Panc1 (cell line): Measurements from ENCODE around the gene RALGPS1. TPM values are rescaled to one million over a fixed set of nuclear protein-coding genes. Genes with fewer than 3 reads are reported as not detected.

ENCODE experiments used
- ATAC-seq: fragments of 200-7000 bp; cut with Tn5 transposase; 2 replicates; pipeline ENCODE4 v1.9.1; 2020; ENCODE audit warnings: mild to moderate bottlenecking, moderate library complexity
- BruUV-seq: library from RNA; stranded (reverse); fragments of 400-500 nt; replicated peaks from 2 replicates; lab custom pipeline; 2021; lab: Mats Ljungman, UMichigan
- CTCF ChIA-PET: fragments of 300-600 bp; sonication (Branson Sonifier 250); formaldehyde crosslinking; loops from one replicate; lab custom pipeline; 2022; ENCODE audit warnings: antibody characterized with exemption; lab: Charles Lee
- POLR2A ChIA-PET: fragments of 300-600 bp; sonication (Branson Sonifier 250); formaldehyde crosslinking; loops from one replicate; lab custom pipeline; 2022; ENCODE audit warnings: antibody characterized with exemption; lab: Charles Lee
- DNase-seq: peaks from one replicate; pipeline ENCODE4 v3.0.0-alpha.2; 2010; ENCODE audit warnings: low read depth, low spot score
- H3K27ac ChIP-seq: 2 replicates; pipeline ENCODE4 v1.5.1; 2011; ENCODE audit warnings: mild to moderate bottlenecking, low read length, inconsistent platforms
- H3K27me3 ChIP-seq: fragments of 200-500 bp; sonication (Bioruptor generic); 2 replicates; pipeline ENCODE4 v1.6.0; 2014; ENCODE audit warnings: low read length, inconsistent platforms; ENCODE audit not compliant: control insufficient read depth, insufficient read depth
- H3K36me3 ChIP-seq: fragments of 200-500 bp; sonication (Bioruptor generic); 2 replicates; pipeline ENCODE4 v1.5.1; 2014; ENCODE audit warnings: inconsistent platforms, mild to moderate bottlenecking, low read length, moderate library complexity; ENCODE audit not compliant: control insufficient read depth, insufficient read depth
- H3K4me1 ChIP-seq: 2 replicates; pipeline ENCODE4 v1.5.1; 2011; ENCODE audit warnings: inconsistent platforms, mild to moderate bottlenecking, low read length, moderate library complexity; ENCODE audit not compliant: control insufficient read depth, insufficient read depth
- H3K4me3 ChIP-seq, 2 experiments: 2 replicates each; pipeline ENCODE4 v1.5.1; 2011 to 2012; ENCODE audit warnings: low read depth in 2 of 2, low read length in 2 of 2, mild to moderate bottlenecking in 2 of 2, inconsistent platforms in 1 of 2, moderate library complexity in 1 of 2
- H3K9me3 ChIP-seq: fragments of 200-500 bp; sonication (Bioruptor generic); 2 replicates; pipeline ENCODE4 v1.5.1; 2014; ENCODE audit warnings: low read depth, mild to moderate bottlenecking, inconsistent platforms, low read length, moderate library complexity; ENCODE audit not compliant: control insufficient read depth, insufficient read depth
- POLR2AphosphoS5 ChIP-seq: IDR thresholded peaks from 2 replicates; pipeline ENCODE4 v1.6.1; 2012; ENCODE audit warnings: mild to moderate bottlenecking, low read depth, low read length, moderate library complexity
- SIN3A ChIP-seq: IDR thresholded peaks from 2 replicates; pipeline ENCODE4 v1.6.1; 2012; ENCODE audit warnings: low read depth, mild to moderate bottlenecking, low read length, moderate library complexity, borderline replicate concordance; ENCODE audit not compliant: insufficient read depth
- TCF7L2 ChIP-seq: IDR thresholded peaks from 2 replicates; pipeline ENCODE4 v1.6.1; 2011; ENCODE audit warnings: mild to moderate bottlenecking, low read depth, low read length, inconsistent platforms
- in situ Hi-C: cut with HindIII; loops from 2 replicates; pipeline ENCODE4 v1.10.0; 2016; ENCODE audit warnings: low sequenced_read_pairs, low pct_unique_long_range_greater_than_20kb
- intact Hi-C: fragments of 100-400 bp; cut with micrococcal nuclease; formaldehyde crosslinking; loops from one replicate; pipeline ENCODE4 v1.10.0; 2022; ENCODE audit not compliant: unreplicated experiment
- total RNA-seq: library from RNA; stranded (reverse); gene quantifications from one replicate; pipeline ENCODE4 v1.2.1, GENCODE V29; 2021; ENCODE audit not compliant: unreplicated experiment
- TF ChIP-seq, protein P1 (sequence below), 2 experiments: IDR thresholded peaks; 2 replicates each; pipeline ENCODE4 v1.6.1; 2011 to 2012; ENCODE audit warnings: low read depth in 2 of 2, control low read depth in 1 of 2, low read length in 1 of 2, mild to moderate bottlenecking in 1 of 2, moderate library complexity in 1 of 2; ENCODE audit not compliant: insufficient read depth in 1 of 2
- TF ChIP-seq, protein P2 (sequence below): fragments of 450-650 bp; IDR thresholded peaks from 2 replicates; pipeline ENCODE4 v1.5.1; 2017; ENCODE audit warnings: mild to moderate bottlenecking

The RALGPS1 gene
- total RNA-seq, 1 experiment from 2014 or later = 7.2 TPM

DNA sequence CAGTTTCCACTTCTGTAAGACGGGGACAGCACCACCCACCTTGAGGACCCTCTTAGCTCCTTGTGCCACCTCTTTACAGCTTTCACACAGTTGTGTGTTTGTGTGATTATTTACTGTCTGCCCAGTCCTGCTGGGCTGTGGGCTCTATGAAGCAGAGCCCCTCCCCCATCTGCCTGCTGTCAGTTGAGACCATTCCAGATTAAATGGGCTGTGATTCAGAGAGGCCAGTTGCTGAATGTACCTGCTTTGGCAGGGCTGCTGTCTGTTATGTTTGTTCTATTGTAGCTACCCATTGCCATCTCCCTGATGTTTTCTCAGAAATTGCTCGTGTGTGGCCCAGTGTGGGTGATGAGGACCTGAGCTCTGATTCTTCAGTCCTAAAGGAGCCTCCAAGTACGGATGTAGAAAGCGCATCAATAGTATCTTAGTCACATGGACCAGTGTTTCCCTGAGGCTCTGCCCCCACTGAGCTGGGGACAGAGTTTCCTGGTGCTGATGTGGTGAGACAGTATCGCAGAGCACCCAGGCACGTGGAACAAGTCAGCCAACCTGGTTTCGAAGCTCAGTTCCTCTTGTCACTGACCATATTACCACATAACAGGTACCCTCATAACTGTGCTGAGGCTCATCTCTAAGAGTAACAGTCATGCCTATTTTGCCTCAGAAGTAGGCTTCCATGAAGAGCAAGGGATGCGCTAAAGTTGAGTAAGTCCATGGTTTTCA is 204.2 kb downstream of the RALGPS1 start:
- no peak for DNase-seq
- intact Hi-C loops = no loop called here
- no peaks in the 10 kb centered on the region for H3K9me3 ChIP-seq
- no peaks in the 10 kb centered on the region for H3K36me3 ChIP-seq
- BruUV-seq = no TSS peak
- no peaks in the 10 kb centered on the region for H3K27me3 ChIP-seq
- H3K27ac ChIP-seq = no peak overlapping the region
- no peak for ATAC-seq
- ChIA-PET POLR2A (no interaction called here), CTCF (no interaction called here)
- in situ Hi-C loops = no loop called here
- H3K4me3 ChIP-seq = no peak overlapping the region
- H3K4me1 ChIP-seq = no peaks in the 10 kb centered on the region
- TF ChIP-seq, protein P1, sequence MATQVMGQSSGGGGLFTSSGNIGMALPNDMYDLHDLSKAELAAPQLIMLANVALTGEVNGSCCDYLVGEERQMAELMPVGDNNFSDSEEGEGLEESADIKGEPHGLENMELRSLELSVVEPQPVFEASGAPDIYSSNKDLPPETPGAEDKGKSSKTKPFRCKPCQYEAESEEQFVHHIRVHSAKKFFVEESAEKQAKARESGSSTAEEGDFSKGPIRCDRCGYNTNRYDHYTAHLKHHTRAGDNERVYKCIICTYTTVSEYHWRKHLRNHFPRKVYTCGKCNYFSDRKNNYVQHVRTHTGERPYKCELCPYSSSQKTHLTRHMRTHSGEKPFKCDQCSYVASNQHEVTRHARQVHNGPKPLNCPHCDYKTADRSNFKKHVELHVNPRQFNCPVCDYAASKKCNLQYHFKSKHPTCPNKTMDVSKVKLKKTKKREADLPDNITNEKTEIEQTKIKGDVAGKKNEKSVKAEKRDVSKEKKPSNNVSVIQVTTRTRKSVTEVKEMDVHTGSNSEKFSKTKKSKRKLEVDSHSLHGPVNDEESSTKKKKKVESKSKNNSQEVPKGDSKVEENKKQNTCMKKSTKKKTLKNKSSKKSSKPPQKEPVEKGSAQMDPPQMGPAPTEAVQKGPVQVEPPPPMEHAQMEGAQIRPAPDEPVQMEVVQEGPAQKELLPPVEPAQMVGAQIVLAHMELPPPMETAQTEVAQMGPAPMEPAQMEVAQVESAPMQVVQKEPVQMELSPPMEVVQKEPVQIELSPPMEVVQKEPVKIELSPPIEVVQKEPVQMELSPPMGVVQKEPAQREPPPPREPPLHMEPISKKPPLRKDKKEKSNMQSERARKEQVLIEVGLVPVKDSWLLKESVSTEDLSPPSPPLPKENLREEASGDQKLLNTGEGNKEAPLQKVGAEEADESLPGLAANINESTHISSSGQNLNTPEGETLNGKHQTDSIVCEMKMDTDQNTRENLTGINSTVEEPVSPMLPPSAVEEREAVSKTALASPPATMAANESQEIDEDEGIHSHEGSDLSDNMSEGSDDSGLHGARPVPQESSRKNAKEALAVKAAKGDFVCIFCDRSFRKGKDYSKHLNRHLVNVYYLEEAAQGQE (IDR thresholded peaks at IDR 0.05; ENCODE audit: insufficient read depth in 1 of 2, low read depth in 2 of 2, low read length in 1 of 2) = no peak

DNA sequence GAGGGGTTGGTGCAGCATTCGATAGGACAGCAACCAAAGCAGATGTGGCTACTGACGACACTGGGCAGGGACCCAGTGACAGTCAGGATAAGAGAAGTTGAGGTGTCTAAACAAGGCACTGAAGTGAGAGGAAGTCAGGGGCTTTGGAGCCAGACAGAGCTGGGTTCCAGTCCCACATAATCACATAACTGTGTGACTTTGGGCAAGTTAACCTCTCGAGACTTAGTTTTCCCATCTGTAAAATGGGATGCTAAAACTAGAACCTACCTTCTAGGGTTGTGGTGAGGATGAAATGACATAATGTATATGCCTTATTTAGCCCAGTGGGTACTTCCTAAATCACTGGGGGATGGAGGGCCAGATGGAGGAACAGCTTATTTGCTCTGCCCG is 204.7 kb downstream of the RALGPS1 start:
- H3K4me3 ChIP-seq = no peak overlapping the region
- no peak for TF ChIP-seq TCF7L2
- TF ChIP-seq POLR2AphosphoS5 = no peak
- TF ChIP-seq, protein P2, sequence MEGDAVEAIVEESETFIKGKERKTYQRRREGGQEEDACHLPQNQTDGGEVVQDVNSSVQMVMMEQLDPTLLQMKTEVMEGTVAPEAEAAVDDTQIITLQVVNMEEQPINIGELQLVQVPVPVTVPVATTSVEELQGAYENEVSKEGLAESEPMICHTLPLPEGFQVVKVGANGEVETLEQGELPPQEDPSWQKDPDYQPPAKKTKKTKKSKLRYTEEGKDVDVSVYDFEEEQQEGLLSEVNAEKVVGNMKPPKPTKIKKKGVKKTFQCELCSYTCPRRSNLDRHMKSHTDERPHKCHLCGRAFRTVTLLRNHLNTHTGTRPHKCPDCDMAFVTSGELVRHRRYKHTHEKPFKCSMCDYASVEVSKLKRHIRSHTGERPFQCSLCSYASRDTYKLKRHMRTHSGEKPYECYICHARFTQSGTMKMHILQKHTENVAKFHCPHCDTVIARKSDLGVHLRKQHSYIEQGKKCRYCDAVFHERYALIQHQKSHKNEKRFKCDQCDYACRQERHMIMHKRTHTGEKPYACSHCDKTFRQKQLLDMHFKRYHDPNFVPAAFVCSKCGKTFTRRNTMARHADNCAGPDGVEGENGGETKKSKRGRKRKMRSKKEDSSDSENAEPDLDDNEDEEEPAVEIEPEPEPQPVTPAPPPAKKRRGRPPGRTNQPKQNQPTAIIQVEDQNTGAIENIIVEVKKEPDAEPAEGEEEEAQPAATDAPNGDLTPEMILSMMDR = no peak
- TF ChIP-seq, protein P1 (IDR thresholded peaks at IDR 0.05; ENCODE audit: insufficient read depth in 1 of 2, low read depth in 2 of 2, low read length in 1 of 2) = no peak
- no peak for TF ChIP-seq SIN3A
- H3K27me3 ChIP-seq = no peaks in the 10 kb centered on the region
- no peaks in the 10 kb centered on the region for H3K36me3 ChIP-seq
- no peaks in the 10 kb centered on the region for H3K4me1 ChIP-seq
- H3K9me3 ChIP-seq = no peaks in the 10 kb centered on the region
- ATAC-seq (no peak), DNase-seq (no peak)
- H3K27ac ChIP-seq = no peak overlapping the region
- BruUV-seq = no TSS peak
- intact Hi-C loops (no loop called here), in situ Hi-C loops (no loop called here)
- ChIA-PET CTCF (no interaction called here), POLR2A (no interaction called here)
